Cardiac fibroblast (primary cell): ENCODE measurements around the gene SPINDOC.
"Not testable (repeated sequence)": the region's sequence is repeated elsewhere in the genome, so short reads cannot be mapped to it uniquely, and the experiment has no call there.

Source experiments
- DNase-seq, 2 donors: peaks; one replicate each; pipeline versions ENCODE4 v3.0.0 to v3.0.0-alpha.2; 2010; ENCODE audit warnings: low read depth in 2 of 2
- H3K4me3 ChIP-seq, 2 donors: replicated peaks in 1 of 2; 1 replicate in 1 of 2; 2 replicates in 1 of 2; pipeline ENCODE4 v1.5.1; 2011; ENCODE audit warnings: low read depth in 2 of 2, low read length in 2 of 2, mild to moderate bottlenecking in 2 of 2, moderate library complexity in 1 of 2
- CTCF ChIP-seq: IDR thresholded peaks from one replicate; pipeline ENCODE4 v1.5.1; 2011; ENCODE audit warnings: low read depth, mild to moderate bottlenecking, low read length, inconsistent platforms

The SPINDOC gene

DNA sequence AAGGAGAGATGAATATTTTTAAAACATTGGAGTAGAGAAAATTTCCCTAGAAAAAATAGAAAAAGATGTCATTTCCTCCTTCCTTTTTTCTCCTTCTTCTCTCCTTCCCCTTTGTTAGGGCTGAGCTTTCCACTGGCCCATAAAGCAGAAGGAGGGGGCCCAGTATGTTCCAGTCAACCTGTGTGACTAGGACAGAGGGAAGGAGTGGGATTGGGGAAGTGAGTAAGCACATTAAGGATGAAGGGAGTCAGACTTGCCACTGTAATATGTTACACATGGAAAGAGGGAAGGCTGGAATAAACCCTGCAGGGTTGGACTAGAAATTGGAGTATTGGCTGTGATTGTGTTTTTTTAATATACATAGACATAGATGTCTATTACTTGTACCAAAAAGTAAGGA is 20.1 kb upstream of the SPINDOC start:
- TF ChIP-seq CTCF: no peak
- no peak for DNase-seq
- no peak overlapping the region for H3K4me3 ChIP-seq

GRCh38 chr11:63795066-63795465 is 18.2 kb upstream of the SPINDOC start:
- DNase-seq: no peak
- H3K4me3 ChIP-seq: no peak overlapping the region
- TF ChIP-seq CTCF: no peak

DNA sequence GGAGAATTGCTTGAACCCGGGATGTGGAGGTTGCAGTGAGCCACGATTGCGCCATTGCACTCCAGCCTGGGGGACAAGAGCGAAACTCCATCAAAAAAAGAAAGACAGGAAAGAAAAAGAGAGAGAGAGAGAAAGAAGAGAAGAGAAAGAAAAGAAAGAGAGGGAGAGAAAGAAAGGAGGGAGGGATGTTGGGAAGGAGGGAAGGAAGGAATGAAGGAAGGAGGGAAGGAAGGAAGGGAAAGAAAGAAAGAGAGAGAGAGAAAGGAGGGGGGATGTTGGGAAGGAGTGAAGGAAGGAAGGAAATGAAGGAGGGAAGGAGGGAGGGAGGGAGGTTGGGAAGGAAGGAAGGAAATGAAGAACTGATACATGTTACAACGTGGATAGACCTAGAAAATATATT is 12.3 kb upstream of the SPINDOC start:
- no peak for TF ChIP-seq CTCF
- H3K4me3 ChIP-seq: no peak overlapping the region
- no peak for DNase-seq

- TF ChIP-seq CTCF: no peak
- no peak overlapping the region for H3K4me3 ChIP-seq
- DNase-seq: peak; percentile 62 to 84
These were observed 10.4 kb upstream of the SPINDOC start for GRCh38 chr11:63802637-63803414.

GRCh38 chr11:63804259-63804658 is 9.0 kb upstream of the SPINDOC start:
- TF ChIP-seq CTCF: no peak
- H3K4me3 ChIP-seq: no peak overlapping the region
- no peak for DNase-seq

GRCh38 chr11:63805844-63806415 is 7.3 kb upstream of the SPINDOC start:
- peak; percentile 27 to 82 for DNase-seq
- TF ChIP-seq CTCF: no peak
- H3K4me3 ChIP-seq: no peak overlapping the region

DNA sequence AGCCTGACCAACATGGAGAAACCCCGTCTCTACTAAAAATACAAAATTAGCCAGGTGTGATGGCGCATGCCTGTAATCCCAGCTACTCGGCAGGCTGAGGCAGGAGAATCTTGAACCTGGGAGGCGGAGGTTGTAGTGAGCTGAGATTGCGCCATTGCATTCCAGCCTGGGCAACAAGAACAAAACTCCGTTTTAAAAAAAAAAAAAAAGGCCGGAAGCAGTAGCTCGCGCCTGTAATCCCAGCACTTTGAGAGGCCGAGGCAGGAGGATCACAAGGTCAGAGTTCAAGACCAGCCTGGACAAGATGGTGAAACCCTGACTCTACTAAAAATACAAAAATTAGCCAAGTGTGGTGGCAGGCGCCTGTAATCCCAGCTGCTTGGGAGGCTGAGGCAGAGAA is 2.9 kb upstream of the SPINDOC start:
- DNase-seq, H3K4me3 ChIP-seq: not testable (repeated sequence)
